ENCODE measurements around the gene NUP50. TPM values are rescaled to one million over a fixed set of nuclear protein-coding genes. Genes with fewer than 3 reads are reported as not detected.

The NUP50 gene
- total and polyA plus RNA-seq, 2 of the 13 experiments (the other 11 are each of a cell fraction or from before 2014, with no cell fraction given): 14.2 to 52.4 TPM

GRCh38 chr22:45237065-45237990 is 73.6 kb downstream of the NUP50 start (continued):
- TF ChIP-seq ARID5B (CRISPR knock-in tag; IDR thresholded peaks at IDR 0.05) (no peak), ZFYVE20 (CRISPR knock-in tag; IDR thresholded peaks at IDR 0.05; ENCODE audit: borderline replicate concordance, low read depth) (no peak), ZC3H13 (CRISPR knock-in tag; IDR thresholded peaks at IDR 0.05) (no peak), DRAP1 (CRISPR knock-in tag; IDR thresholded peaks at IDR 0.05) (no peak), HNF4A (CRISPR knock-in tag; IDR thresholded peaks at IDR 0.05) (peak; percentile 51; the same call in 1 of the 2 replicates), PCBP2 (optimal IDR thresholded peaks at IDR 0.05; ENCODE audit: low read depth, low read length, poor library complexity, severe bottlenecking) (no peak), ZNF841 (CRISPR knock-in tag; IDR thresholded peaks at IDR 0.05; ENCODE audit: borderline replicate concordance) (no peak), FOXK1 (CRISPR knock-in tag; IDR thresholded peaks at IDR 0.05; ENCODE audit: borderline replicate concordance, low read depth) (no peak), ZNF503 (CRISPR knock-in tag; IDR thresholded peaks at IDR 0.05) (no peak), NFATC3 (CRISPR knock-in tag; IDR thresholded peaks at IDR 0.05) (no peak), GMEB2 (CRISPR knock-in tag; IDR thresholded peaks at IDR 0.05; ENCODE audit: low read depth) (no peak), ZNF549 (CRISPR knock-in tag; IDR thresholded peaks at IDR 0.05) (no peak), RELA (CRISPR knock-in tag; IDR thresholded peaks at IDR 0.05) (no peak), HNRNPH1 (optimal IDR thresholded peaks at IDR 0.05; ENCODE audit: low read depth, low read length) (no peak)
- TF ChIP-seq, protein P1, sequence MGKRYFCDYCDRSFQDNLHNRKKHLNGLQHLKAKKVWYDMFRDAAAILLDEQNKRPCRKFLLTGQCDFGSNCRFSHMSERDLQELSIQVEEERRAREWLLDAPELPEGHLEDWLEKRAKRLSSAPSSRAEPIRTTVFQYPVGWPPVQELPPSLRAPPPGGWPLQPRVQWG (CRISPR knock-in tag; IDR thresholded peaks at IDR 0.05; ENCODE audit: borderline replicate concordance, low read depth): no peak
- TF ChIP-seq, protein P2, sequence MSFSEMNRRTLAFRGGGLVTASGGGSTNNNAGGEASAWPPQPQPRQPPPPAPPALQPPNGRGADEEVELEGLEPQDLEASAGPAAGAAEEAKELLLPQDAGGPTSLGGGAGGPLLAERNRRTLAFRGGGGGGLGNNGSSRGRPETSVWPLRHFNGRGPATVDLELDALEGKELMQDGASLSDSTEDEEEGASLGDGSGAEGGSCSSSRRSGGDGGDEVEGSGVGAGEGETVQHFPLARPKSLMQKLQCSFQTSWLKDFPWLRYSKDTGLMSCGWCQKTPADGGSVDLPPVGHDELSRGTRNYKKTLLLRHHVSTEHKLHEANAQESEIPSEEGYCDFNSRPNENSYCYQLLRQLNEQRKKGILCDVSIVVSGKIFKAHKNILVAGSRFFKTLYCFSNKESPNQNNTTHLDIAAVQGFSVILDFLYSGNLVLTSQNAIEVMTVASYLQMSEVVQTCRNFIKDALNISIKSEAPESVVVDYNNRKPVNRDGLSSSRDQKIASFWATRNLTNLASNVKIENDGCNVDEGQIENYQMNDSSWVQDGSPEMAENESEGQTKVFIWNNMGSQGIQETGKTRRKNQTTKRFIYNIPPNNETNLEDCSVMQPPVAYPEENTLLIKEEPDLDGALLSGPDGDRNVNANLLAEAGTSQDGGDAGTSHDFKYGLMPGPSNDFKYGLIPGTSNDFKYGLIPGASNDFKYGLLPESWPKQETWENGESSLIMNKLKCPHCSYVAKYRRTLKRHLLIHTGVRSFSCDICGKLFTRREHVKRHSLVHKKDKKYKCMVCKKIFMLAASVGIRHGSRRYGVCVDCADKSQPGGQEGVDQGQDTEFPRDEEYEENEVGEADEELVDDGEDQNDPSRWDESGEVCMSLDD (CRISPR knock-in tag; IDR thresholded peaks at IDR 0.05; ENCODE audit: borderline replicate concordance): no peak
